ENCODE measurements around the gene CPA4.

CPA4 gene

DNA sequence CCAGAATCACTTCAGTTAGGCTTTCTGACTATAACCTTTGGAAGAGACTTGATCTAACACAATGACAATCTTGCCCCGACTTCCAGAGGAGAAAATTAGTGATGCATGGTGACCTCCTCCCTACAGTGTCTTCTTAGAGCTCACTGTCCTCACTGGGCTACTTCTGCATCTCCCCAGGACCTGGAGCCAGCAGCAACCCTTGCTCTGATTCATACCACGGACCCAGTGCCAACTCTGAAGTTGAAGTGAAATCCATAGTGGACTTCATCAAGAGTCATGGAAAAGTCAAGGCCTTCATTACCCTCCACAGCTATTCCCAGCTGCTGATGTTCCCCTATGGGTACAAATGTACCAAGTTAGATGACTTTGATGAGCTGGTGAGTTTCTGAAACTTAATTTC is 13.7 kb upstream of the CPA4 start:
- Histone ChIP-seq H3K9ac (ENCODE audit: low read length) (no peak overlapping the region), H3K9me2 (replicated peaks; ENCODE audit: insufficient read depth, low read length) (no peaks in the 10 kb centered on the region), H3K79me2 (ENCODE audit: low read length) (no peaks in the 10 kb centered on the region), H3K27me3 (replicated peaks; ENCODE audit: insufficient read depth, low read length) (no peaks in the 10 kb centered on the region), H3K27ac (ENCODE audit: low read length) (no peak overlapping the region), H3K9me3 (replicated peaks; ENCODE audit: insufficient read depth, low read length) (no peaks in the 10 kb centered on the region), H3K4me2 (ENCODE audit: low read depth, low read length) (no peak overlapping the region), H3K36me3 (replicated peaks; ENCODE audit: insufficient read depth, low read length) (no peaks in the 10 kb centered on the region), H2AFZ (ENCODE audit: low read length) (no peak overlapping the region), H3K4me3 (ENCODE audit: low read length) (no peak overlapping the region), H3F3A (ENCODE audit: insufficient read depth, low read length) (no peaks in the 10 kb centered on the region), H4K20me1 (ENCODE audit: insufficient read depth, low read length) (no peaks in the 10 kb centered on the region), H3K4me1 (ENCODE audit: low read length) (no peaks in the 10 kb centered on the region)
- TF ChIP-seq, protein P1, sequence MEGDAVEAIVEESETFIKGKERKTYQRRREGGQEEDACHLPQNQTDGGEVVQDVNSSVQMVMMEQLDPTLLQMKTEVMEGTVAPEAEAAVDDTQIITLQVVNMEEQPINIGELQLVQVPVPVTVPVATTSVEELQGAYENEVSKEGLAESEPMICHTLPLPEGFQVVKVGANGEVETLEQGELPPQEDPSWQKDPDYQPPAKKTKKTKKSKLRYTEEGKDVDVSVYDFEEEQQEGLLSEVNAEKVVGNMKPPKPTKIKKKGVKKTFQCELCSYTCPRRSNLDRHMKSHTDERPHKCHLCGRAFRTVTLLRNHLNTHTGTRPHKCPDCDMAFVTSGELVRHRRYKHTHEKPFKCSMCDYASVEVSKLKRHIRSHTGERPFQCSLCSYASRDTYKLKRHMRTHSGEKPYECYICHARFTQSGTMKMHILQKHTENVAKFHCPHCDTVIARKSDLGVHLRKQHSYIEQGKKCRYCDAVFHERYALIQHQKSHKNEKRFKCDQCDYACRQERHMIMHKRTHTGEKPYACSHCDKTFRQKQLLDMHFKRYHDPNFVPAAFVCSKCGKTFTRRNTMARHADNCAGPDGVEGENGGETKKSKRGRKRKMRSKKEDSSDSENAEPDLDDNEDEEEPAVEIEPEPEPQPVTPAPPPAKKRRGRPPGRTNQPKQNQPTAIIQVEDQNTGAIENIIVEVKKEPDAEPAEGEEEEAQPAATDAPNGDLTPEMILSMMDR (IDR thresholded peaks at IDR 0.05; ENCODE audit: low read length): no peak
- TF ChIP-seq EZH2phosphoT487 (IDR thresholded peaks at IDR 0.05; ENCODE audit: low read length): no peak
- TF ChIP-seq EZH2 (optimal IDR thresholded peaks at IDR 0.05; ENCODE audit: low read depth, low read length): no peak
- no peak for DNase-seq

DNA sequence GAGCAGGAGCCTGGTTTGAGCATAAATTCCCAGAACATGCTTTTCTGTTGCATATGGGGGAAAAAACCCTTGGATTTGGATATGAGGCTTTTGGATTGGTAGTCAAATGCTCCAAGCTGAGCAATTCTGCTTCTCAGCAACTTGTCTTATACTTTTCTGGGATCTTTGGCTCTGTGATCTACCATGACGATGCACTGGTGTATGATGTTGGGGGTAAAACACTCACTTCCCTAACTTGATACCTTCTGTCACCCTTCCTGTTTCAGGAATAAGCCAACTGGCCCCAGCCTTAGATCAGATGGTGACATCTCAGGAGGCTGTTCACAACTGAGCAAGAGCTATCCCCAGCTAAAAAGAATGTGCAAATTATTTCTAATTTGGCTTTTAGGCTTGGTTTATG is 13.1 kb upstream of the CPA4 start:
- Histone ChIP-seq H2AFZ (ENCODE audit: low read length) (no peak overlapping the region), H3K27me3 (replicated peaks; ENCODE audit: insufficient read depth, low read length) (no peaks in the 10 kb centered on the region), H4K20me1 (ENCODE audit: insufficient read depth, low read length) (no peaks in the 10 kb centered on the region), H3K79me2 (ENCODE audit: low read length) (no peaks in the 10 kb centered on the region), H3K4me2 (ENCODE audit: low read depth, low read length) (no peak overlapping the region), H3K27ac (ENCODE audit: low read length) (no peak overlapping the region), H3K9me2 (replicated peaks; ENCODE audit: insufficient read depth, low read length) (no peaks in the 10 kb centered on the region), H3K4me1 (ENCODE audit: low read length) (no peaks in the 10 kb centered on the region), H3K36me3 (replicated peaks; ENCODE audit: insufficient read depth, low read length) (no peaks in the 10 kb centered on the region), H3K9ac (ENCODE audit: low read length) (no peak overlapping the region), H3K4me3 (ENCODE audit: low read length) (no peak overlapping the region), H3F3A (ENCODE audit: insufficient read depth, low read length) (no peaks in the 10 kb centered on the region), H3K9me3 (replicated peaks; ENCODE audit: insufficient read depth, low read length) (no peaks in the 10 kb centered on the region)
- no peak for DNase-seq
- TF ChIP-seq EZH2 (optimal IDR thresholded peaks at IDR 0.05; ENCODE audit: low read depth, low read length) (no peak), EZH2phosphoT487 (IDR thresholded peaks at IDR 0.05; ENCODE audit: low read length) (no peak)
- TF ChIP-seq, protein P1 (IDR thresholded peaks at IDR 0.05; ENCODE audit: low read length): no peak

DNA sequence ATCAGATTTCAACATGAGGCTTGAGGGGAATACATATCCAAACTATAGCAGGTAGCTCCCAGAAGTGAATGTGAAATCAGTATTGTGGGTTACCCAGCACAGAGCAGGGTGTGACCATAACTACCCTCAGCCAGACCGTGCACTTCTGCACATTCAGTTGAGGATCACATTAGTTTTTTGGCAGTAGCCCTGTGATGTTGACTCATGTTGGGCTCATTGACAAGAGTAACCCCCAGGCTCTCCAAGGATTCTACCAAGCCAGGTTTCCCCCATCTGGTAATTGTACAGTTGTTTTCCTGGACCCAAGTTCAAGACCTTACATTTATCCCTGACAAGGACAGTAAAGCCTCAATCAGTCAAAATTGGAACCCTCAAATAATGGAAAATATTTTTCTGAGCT is 11.7 kb upstream of the CPA4 start:
- Histone ChIP-seq H2AFZ (ENCODE audit: low read length) (no peak overlapping the region), H3K9me3 (replicated peaks; ENCODE audit: insufficient read depth, low read length) (no peaks in the 10 kb centered on the region), H3K27ac (ENCODE audit: low read length) (no peak overlapping the region), H3K4me1 (ENCODE audit: low read length) (no peaks in the 10 kb centered on the region), H3K27me3 (replicated peaks; ENCODE audit: insufficient read depth, low read length) (no peaks in the 10 kb centered on the region), H4K20me1 (ENCODE audit: insufficient read depth, low read length) (no peaks in the 10 kb centered on the region), H3F3A (ENCODE audit: insufficient read depth, low read length) (no peaks in the 10 kb centered on the region), H3K4me2 (ENCODE audit: low read depth, low read length) (no peak overlapping the region), H3K79me2 (ENCODE audit: low read length) (no peaks in the 10 kb centered on the region), H3K4me3 (ENCODE audit: low read length) (no peak overlapping the region), H3K9ac (ENCODE audit: low read length) (no peak overlapping the region), H3K9me2 (replicated peaks; ENCODE audit: insufficient read depth, low read length) (no peaks in the 10 kb centered on the region), H3K36me3 (replicated peaks; ENCODE audit: insufficient read depth, low read length) (no peaks in the 10 kb centered on the region)
- DNase-seq: no peak
- TF ChIP-seq, protein P1 (IDR thresholded peaks at IDR 0.05; ENCODE audit: low read length): no peak
- TF ChIP-seq EZH2phosphoT487 (IDR thresholded peaks at IDR 0.05; ENCODE audit: low read length): no peak

Data from MM.1S (cell line).